CD4-positive, alpha-beta T cell (primary cell): ENCODE results near the gene PTPRC. TPM values are rescaled to one million over a fixed set of nuclear protein-coding genes. Genes with fewer than 3 reads are reported as not detected.

Experiments used
- ATAC-seq: fragments of 200-7000 bp; cut with Tn5 transposase; one replicate; pipeline ENCODE4 v1.10.0; 2022; ENCODE audit warnings: mild to moderate bottlenecking; ENCODE audit not compliant: poor library complexity
- CTCF ChIA-PET: fragments of 350-600 bp; sonication (Branson Sonifier 250); formaldehyde crosslinking; loops from one replicate; lab custom pipeline; 2021; ENCODE audit warnings: antibody characterized with exemption, inconsistent platforms; lab: Charles Lee
- POLR2A ChIA-PET: fragments of 350-600 bp; sonication (Branson Sonifier 250); formaldehyde crosslinking; loops from one replicate; lab custom pipeline; 2021; ENCODE audit warnings: antibody characterized with exemption, inconsistent platforms; lab: Charles Lee
- DNase-seq, 14 experiments: peaks; one replicate each; pipeline ENCODE4 v3.0.0-alpha.2; 2013 to 2020; ENCODE audit warnings: mixed read lengths in 2 of 14
- H3K27ac ChIP-seq, 2 donors: one replicate each; pipeline versions ENCODE4 v1.5.1 to v1.7.0; 2013; ENCODE audit warnings: low read length in 2 of 2, low read depth in 1 of 2, mild to moderate bottlenecking in 1 of 2
- H3K27me3 ChIP-seq, 2 experiments: 1 replicate in 1 of 2; 2 replicates in 1 of 2; pipeline versions ENCODE4 v1.6.1 to v1.7.0; 2013; ENCODE audit warnings: low read length in 2 of 2, control low read depth in 1 of 2, mild to moderate bottlenecking in 1 of 2, moderate library complexity in 1 of 2; ENCODE audit not compliant: insufficient read depth in 2 of 2, control insufficient read depth in 1 of 2
- H3K36me3 ChIP-seq: one replicate; pipeline ENCODE4 v1.6.1; 2013; ENCODE audit warnings: low read length, control low read depth; ENCODE audit not compliant: insufficient read depth
- H3K4me1 ChIP-seq: one replicate; pipeline ENCODE4 v1.6.1; 2013; ENCODE audit warnings: low read length, control low read depth; ENCODE audit not compliant: insufficient read depth
- H3K4me3 ChIP-seq: one replicate; pipeline ENCODE4 v1.5.1; 2013; ENCODE audit warnings: mild to moderate bottlenecking, low read length, moderate library complexity
- H3K9me3 ChIP-seq, 2 experiments: 1 replicate in 1 of 2; 2 replicates in 1 of 2; pipeline versions ENCODE4 v1.6.1 to v1.7.0; 2013; ENCODE audit warnings: low read length in 2 of 2, mild to moderate bottlenecking in 2 of 2, control low read depth in 1 of 2, moderate library complexity in 1 of 2; ENCODE audit not compliant: control insufficient read depth in 1 of 2, insufficient read depth in 1 of 2
- H3K27ac Mint-ChIP-seq: one replicate; pipeline ENCODE4 v1.8.0; 2020; ENCODE audit warnings: mixed read lengths
- H3K27me3 Mint-ChIP-seq: one replicate; pipeline ENCODE4 v1.8.0; 2021; ENCODE audit warnings: mixed read lengths
- H3K36me3 Mint-ChIP-seq: one replicate; pipeline ENCODE4 v1.8.0; 2021; ENCODE audit warnings: low read depth, mixed read lengths
- H3K4me1 Mint-ChIP-seq: one replicate; pipeline ENCODE4 v1.8.0; 2021; ENCODE audit warnings: low read depth, mixed read lengths
- H3K4me3 Mint-ChIP-seq: one replicate; pipeline ENCODE4 v1.8.0; 2020; ENCODE audit warnings: mild to moderate bottlenecking, mixed read lengths
- H3K9me3 Mint-ChIP-seq: one replicate; pipeline ENCODE4 v1.8.0; 2020; ENCODE audit warnings: mixed read lengths
- CTCF ChIP-seq: fragments of 200-600 bp; IDR thresholded peaks from one replicate; pipeline ENCODE4 v1.8.0; 2022; ENCODE audit warnings: antibody characterized with exemption, mild to moderate bottlenecking
- intact Hi-C, 2 experiments: fragments of 100-400 bp; cut with DNase I in 1 of 2; cut with micrococcal nuclease in 1 of 2; formaldehyde crosslinking; loops; one replicate each; pipeline versions ENCODE4 v1.15.1 to v1.9.0; 2023 to 2025; cut with DNase I, micrococcal nuclease
- total RNA-seq, 174 experiments: library from RNA in 2 of 174; stranded (reverse) in 2 of 174; gene quantifications; one replicate each; pipeline ENCODE4 v1.2.3 and lab custom pipeline; 2021 to 2026

PTPRC gene
- total RNA-seq, 2 experiments from 2014 or later, result 661 to 698 TPM

- no peaks in the 10 kb centered on the region for H3K27me3 Mint-ChIP-seq
- no peak for TF ChIP-seq CTCF
- Histone ChIP-seq H3K36me3 (peaks cover 86% of the 10 kb centered on the region), H3K4me3 (no peak overlapping the region), H3K4me1 (peaks cover 27% of the 10 kb centered on the region), H3K9me3 (no peaks in the 10 kb centered on the region), H3K27ac (no peak overlapping the region), H3K27me3 (no peaks in the 10 kb centered on the region)
- peak overlapping the region; percentile 82 for H3K27ac Mint-ChIP-seq
- ATAC-seq, result no peak
- no peak for DNase-seq
- CTCF ChIA-PET, result interaction anchor here (1.2 kb wide), 1 partner anchor 75 kb away, joined by 3 read pairs; no protein-coding TSS in a partner anchor
- H3K4me1 Mint-ChIP-seq, result peaks cover 85% of the 10 kb centered on the region
- no peaks in the 10 kb centered on the region for H3K9me3 Mint-ChIP-seq
- peak overlapping the region; percentile 36 for H3K4me3 Mint-ChIP-seq
- intact Hi-C loops, result loop anchor here in 1 of 2 experiments (10.0 kb wide), 2 partner anchors 401 to 1171 kb away; no protein-coding TSS in a partner anchor
- POLR2A ChIA-PET, result interaction anchor here (0.6 to 1.6 kb wide), 3 partner anchors 15 to 77 kb away, joined by 3 to 4 read pairs (median 4); no protein-coding TSS in a partner anchor
- H3K36me3 Mint-ChIP-seq, result peaks cover 90% of the 10 kb centered on the region
Measured at GRCh38 chr1:198696211-198696610, 57.4 kb downstream of the PTPRC start.

- H3K27me3 Mint-ChIP-seq, result no peaks in the 10 kb centered on the region
- POLR2A ChIA-PET, result interaction anchor here (0.7 kb wide), 1 partner anchor 17 kb away, joined by 3 read pairs; no protein-coding TSS in a partner anchor
- H3K27ac ChIP-seq, result peak overlapping the region in 1 of 2 donors; percentile 46
- peaks cover 36% of the 10 kb centered on the region for H3K4me1 ChIP-seq
- peaks cover 97% of the 10 kb centered on the region for H3K36me3 Mint-ChIP-seq
- ATAC-seq (peak; percentile 88), DNase-seq (peak; percentile 54 to 83 (median 68))
- peak overlapping the region; percentile 66 for H3K4me3 Mint-ChIP-seq
- peaks cover 88% of the 10 kb centered on the region for H3K4me1 Mint-ChIP-seq
- intact Hi-C loops, result loop anchor here (5.0 to 10.0 kb wide), 5 partner anchors 48 to 1175 kb away; no protein-coding TSS in a partner anchor
- no peak overlapping the region for H3K4me3 ChIP-seq
- no peaks in the 10 kb centered on the region for H3K27me3 ChIP-seq
- H3K36me3 ChIP-seq, result peaks cover 87% of the 10 kb centered on the region
- CTCF ChIA-PET, result interaction anchor here (0.6 to 1.5 kb wide), 7 partner anchors 9 to 228 kb away, joined by 3 to 7 read pairs (median 3); no protein-coding TSS in a partner anchor
- H3K9me3 Mint-ChIP-seq, result no peaks in the 10 kb centered on the region
- no peaks in the 10 kb centered on the region for H3K9me3 ChIP-seq
- TF ChIP-seq CTCF, result peak; percentile 70
- H3K27ac Mint-ChIP-seq, result peak overlapping the region; percentile 85
Measured at GRCh38 chr1:198699167-198700015, 60.6 kb downstream of the PTPRC start.

- Histone ChIP-seq H3K36me3 (peaks cover 89% of the 10 kb centered on the region), H3K27ac (no peak overlapping the region), H3K4me1 (peaks cover 36% of the 10 kb centered on the region), H3K27me3 (no peaks in the 10 kb centered on the region), H3K4me3 (no peak overlapping the region), H3K9me3 (no peaks in the 10 kb centered on the region)
- peaks cover 88% of the 10 kb centered on the region for H3K4me1 Mint-ChIP-seq
- H3K4me3 Mint-ChIP-seq, result no peak overlapping the region
- H3K9me3 Mint-ChIP-seq, result no peaks in the 10 kb centered on the region
- peak in 1 of 14 experiments; percentile 1 for DNase-seq
- H3K27ac Mint-ChIP-seq, result peak overlapping the region; percentile 85
- no peak for TF ChIP-seq CTCF
- ATAC-seq, result no peak
- ChIA-PET CTCF (interaction anchor here (0.6 to 1.5 kb wide), 5 partner anchors 10 to 229 kb away, joined by 3 to 7 read pairs (median 3); no protein-coding TSS in a partner anchor), POLR2A (interaction anchor here (2.6 kb wide), 1 partner anchor 18 kb away, joined by 16 read pairs; no protein-coding TSS in a partner anchor)
- H3K27me3 Mint-ChIP-seq, result no peaks in the 10 kb centered on the region
- intact Hi-C loops, result loop anchor here in 1 of 2 experiments (5.0 to 10.0 kb wide), 4 partner anchors 47 to 1175 kb away; no protein-coding TSS in a partner anchor
- H3K36me3 Mint-ChIP-seq, result peaks cover 97% of the 10 kb centered on the region
Measured at GRCh38 chr1:198700016-198700392, 61.2 kb downstream of the PTPRC start.
